Epithelial cell of proximal tubule (primary cell): ENCODE results near the gene ANKHD1. TPM values are rescaled to one million over a fixed set of nuclear protein-coding genes. Genes with fewer than 3 reads are reported as not detected.

Experiments
- DNase-seq: peaks from one replicate; pipeline ENCODE4 v3.0.0-alpha.2; 2011; ENCODE audit warnings: low read depth
- H3K4me3 ChIP-seq: 2 replicates; pipeline ENCODE4 v1.5.1; 2011; ENCODE audit warnings: low read depth, mild to moderate bottlenecking, low read length
- CTCF ChIP-seq: conservative IDR thresholded peaks from 2 replicates; pipeline ENCODE4 v1.5.1; 2012; ENCODE audit warnings: low read depth, mild to moderate bottlenecking, low read length
- total RNA-seq: library from RNA; depleted of rRNA; stranded (reverse); fragments of >200 nt; gene quantifications from 2 replicates; pipeline ENCODE4 v1.2.3, GENCODE V29; 2015

ANKHD1 gene
- total RNA-seq, 1 donor from 2014 or later, result 32.6 TPM

- peak; percentile 83 for DNase-seq
- H3K4me3 ChIP-seq, result peak within 1 kb of the TSS; percentile 82
- TF ChIP-seq CTCF, result no peak
These were observed 162.8 kb downstream of the ANKHD1 start, which contains the start of the genes APBB3 and SLC35A4 for GRCh38 chr5:140564196-140565023. TSS of gene APBB3 (minus strand) at chr5:140564598. CDS start at chr5:140564245, 353 bp downstream. TSS of gene SLC35A4 (plus strand) at chr5:140564828. CDS start at chr5:140567170, 2,342 bp downstream.

- DNase-seq, result no peak
- H3K4me3 ChIP-seq, result peak overlapping the region; percentile 82
- no peak for TF ChIP-seq CTCF
These were observed 163.6 kb downstream of the ANKHD1 start for GRCh38 chr5:140565024-140565779.

GRCh38 chr5:140565780-140566095, 164.1 kb downstream of the ANKHD1 start:
- DNase-seq, result no peak
- peak overlapping the region; percentile 82 for H3K4me3 ChIP-seq
- no peak for TF ChIP-seq CTCF

- no peak for DNase-seq
- no peak overlapping the region for H3K4me3 ChIP-seq
- TF ChIP-seq CTCF, result no peak
These were observed 165.0 kb downstream of the ANKHD1 start for GRCh38 chr5:140566665-140567064.

GRCh38 chr5:140567136-140567818, 165.6 kb downstream of the ANKHD1 start:
- H3K4me3 ChIP-seq, result no peak overlapping the region
- no peak for TF ChIP-seq CTCF
- DNase-seq, result no peak

- no peak for DNase-seq
- no peak for TF ChIP-seq CTCF
These were observed 166.2 kb downstream of the ANKHD1 start for GRCh38 chr5:140567871-140568270.

More at GRCh38 chr5:140567871-140568270, 166.2 kb downstream of the ANKHD1 start:
- no peak overlapping the region for H3K4me3 ChIP-seq
